GM12878 (cell line): ENCODE measurements around the gene LY6G5B. TPM values are rescaled to one million over a fixed set of nuclear protein-coding genes. Genes with fewer than 3 reads are reported as not detected.

Experiments
- CEBPB ChIP-seq, 2 experiments: fragments of 150-350 bp in 1 of 2; IDR thresholded peaks; 2 replicates each; pipeline ENCODE4 v1.6.1; 2012 to 2014; ENCODE audit warnings: low read depth in 2 of 2, low read length in 2 of 2, borderline replicate concordance in 1 of 2, inconsistent platforms in 1 of 2
- CREB1 ChIP-seq: IDR thresholded peaks from 2 replicates; pipeline ENCODE4 v1.6.1; 2012; ENCODE audit warnings: low read depth, mild to moderate bottlenecking, inconsistent platforms
- HSF1 ChIP-seq: fragments of 150-350 bp; IDR thresholded peaks from 2 replicates; pipeline ENCODE4 v1.6.1; 2014; ENCODE audit warnings: mild to moderate bottlenecking, low read depth, low read length
- JUND ChIP-seq: IDR thresholded peaks from 2 replicates; pipeline ENCODE4 v1.6.1; 2012; ENCODE audit warnings: low read depth, mild to moderate bottlenecking, low read length, improper control_type of control experiment, moderate library complexity
- KDM1A ChIP-seq: fragments of 200-600 bp; sonication (generic); IDR thresholded peaks from 2 replicates; pipeline ENCODE4 v1.6.1; 2016; ENCODE audit warnings: borderline replicate concordance
- MTA2 ChIP-seq: fragments of 450-650 bp; IDR thresholded peaks from 2 replicates; pipeline ENCODE4 v1.6.1; 2016; ENCODE audit warnings: low read depth, mild to moderate bottlenecking, moderate library complexity
- NFXL1 ChIP-seq: fragments of 450-650 bp; IDR thresholded peaks from 2 replicates; pipeline ENCODE4 v1.6.1; 2017; ENCODE audit warnings: antibody characterized with exemption, mild to moderate bottlenecking, borderline replicate concordance
- NFYB ChIP-seq: IDR thresholded peaks from 2 replicates; pipeline ENCODE4 v1.6.1; 2011; ENCODE audit warnings: low read depth, mild to moderate bottlenecking, low read length, improper control_type of control experiment, moderate library complexity; ENCODE audit not compliant: insufficient read depth
- NR2C2 ChIP-seq: IDR thresholded peaks from 2 replicates; pipeline ENCODE4 v1.6.1; 2011; ENCODE audit warnings: borderline replicate concordance, low read depth; ENCODE audit not compliant: control insufficient read depth, insufficient read length
- TCF3 ChIP-seq: IDR thresholded peaks from 2 replicates; pipeline ENCODE4 v1.6.1; 2012; ENCODE audit warnings: low read depth, mild to moderate bottlenecking, low read length, borderline replicate concordance; ENCODE audit not compliant: insufficient read depth
- polyA plus RNA-seq, 11 experiments: library from polyadenylated mRNA; depleted of rRNA in 4 of 11; unstranded in 6 of 11; stranded (reverse) in 5 of 11; fragments of >200 nt; fragmentation: Nextera tagmentation in 4 of 11; fragmentation: Illumina TruSeq in 1 of 11; extraction: Ambion mirVana in 4 of 11; extraction: Trizol in 1 of 11; gene quantifications; 1 replicate in 1 of 11; 2 replicates in 10 of 11; pipeline versions ENCODE4 v1.2.1 to v1.2.3, GENCODE V29; 2011 to 2016; ENCODE audit warnings: inconsistent platforms in 2 of 11, missing spikeins in 2 of 11, low read depth in 1 of 11
- total RNA-seq, 4 experiments: library from RNA; depleted of rRNA in 3 of 4; stranded (reverse); fragments of >200 nt in 3 of 4; fragmentation: Illumina TruSeq in 1 of 4; extraction: Trizol in 1 of 4; gene quantifications; 2 replicates each; pipeline versions ENCODE4 v1.2.1 to v1.2.3, GENCODE V29; 2013 to 2021
- TF ChIP-seq, protein P1 (sequence below): IDR thresholded peaks from 2 replicates; pipeline ENCODE4 v1.6.1; 2012; ENCODE audit warnings: mild to moderate bottlenecking, low read depth, low read length

Gene LY6G5B
- total and polyA plus RNA-seq, 10 of the 15 experiments (the other 5 are each of a cell fraction or from before 2014, with no cell fraction given), result 3.2 to 16.5 (median 7.5) TPM

GRCh38 chr6:31641370-31641769 lies 28.4 kb upstream of the LY6G5B start (continued):
- TF ChIP-seq HSF1, result no peak
- TF ChIP-seq MTA2, result no peak
- TF ChIP-seq, protein P1, sequence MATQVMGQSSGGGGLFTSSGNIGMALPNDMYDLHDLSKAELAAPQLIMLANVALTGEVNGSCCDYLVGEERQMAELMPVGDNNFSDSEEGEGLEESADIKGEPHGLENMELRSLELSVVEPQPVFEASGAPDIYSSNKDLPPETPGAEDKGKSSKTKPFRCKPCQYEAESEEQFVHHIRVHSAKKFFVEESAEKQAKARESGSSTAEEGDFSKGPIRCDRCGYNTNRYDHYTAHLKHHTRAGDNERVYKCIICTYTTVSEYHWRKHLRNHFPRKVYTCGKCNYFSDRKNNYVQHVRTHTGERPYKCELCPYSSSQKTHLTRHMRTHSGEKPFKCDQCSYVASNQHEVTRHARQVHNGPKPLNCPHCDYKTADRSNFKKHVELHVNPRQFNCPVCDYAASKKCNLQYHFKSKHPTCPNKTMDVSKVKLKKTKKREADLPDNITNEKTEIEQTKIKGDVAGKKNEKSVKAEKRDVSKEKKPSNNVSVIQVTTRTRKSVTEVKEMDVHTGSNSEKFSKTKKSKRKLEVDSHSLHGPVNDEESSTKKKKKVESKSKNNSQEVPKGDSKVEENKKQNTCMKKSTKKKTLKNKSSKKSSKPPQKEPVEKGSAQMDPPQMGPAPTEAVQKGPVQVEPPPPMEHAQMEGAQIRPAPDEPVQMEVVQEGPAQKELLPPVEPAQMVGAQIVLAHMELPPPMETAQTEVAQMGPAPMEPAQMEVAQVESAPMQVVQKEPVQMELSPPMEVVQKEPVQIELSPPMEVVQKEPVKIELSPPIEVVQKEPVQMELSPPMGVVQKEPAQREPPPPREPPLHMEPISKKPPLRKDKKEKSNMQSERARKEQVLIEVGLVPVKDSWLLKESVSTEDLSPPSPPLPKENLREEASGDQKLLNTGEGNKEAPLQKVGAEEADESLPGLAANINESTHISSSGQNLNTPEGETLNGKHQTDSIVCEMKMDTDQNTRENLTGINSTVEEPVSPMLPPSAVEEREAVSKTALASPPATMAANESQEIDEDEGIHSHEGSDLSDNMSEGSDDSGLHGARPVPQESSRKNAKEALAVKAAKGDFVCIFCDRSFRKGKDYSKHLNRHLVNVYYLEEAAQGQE, result no peak
- no peak for TF ChIP-seq NFYB
- TF ChIP-seq KDM1A, result no peak
- no peak for TF ChIP-seq JUND
- TF ChIP-seq CREB1, result no peak
- no peak for TF ChIP-seq CEBPB (IDR thresholded peaks at IDR 0.05; ENCODE audit: borderline replicate concordance in 1 of 2, low read depth in 2 of 2, low read length in 2 of 2)
- TF ChIP-seq TCF3, result no peak
- no peak for TF ChIP-seq NR2C2
- TF ChIP-seq NFXL1, result no peak
